SK-N-SH treated with all-trans-retinoic acid at 6 μM for 48 hours (cell line): ENCODE results near the gene ADAM11.

ENCODE experiments used
- ARNTL ChIP-seq: fragments of 450-650 bp; formaldehyde crosslinking; IDR thresholded peaks from 2 replicates; pipeline ENCODE4 v1.5.0; 2020; ENCODE audit warnings: low read depth, mild to moderate bottlenecking, moderate library complexity, borderline replicate concordance
- GLIS3 ChIP-seq: fragments of 250-450 bp; sonication (Bioruptor Pico); IDR thresholded peaks from 2 replicates; pipeline ENCODE4 v1.5.0; 2020; ENCODE audit warnings: mild to moderate bottlenecking, moderate library complexity
- RARB ChIP-seq: fragments of 250-450 bp; sonication (Bioruptor Pico); IDR thresholded peaks from 2 replicates; pipeline ENCODE4 v1.8.0; 2021; ENCODE audit warnings: mild to moderate bottlenecking, moderate library complexity
- TCF4 ChIP-seq: fragments of 250-450 bp; sonication (Bioruptor Pico); IDR thresholded peaks from 2 replicates; pipeline ENCODE4 v1.8.0; 2021; ENCODE audit warnings: mild to moderate bottlenecking, moderate library complexity, borderline replicate concordance
- TOX ChIP-seq: fragments of 250-450 bp; sonication (Bioruptor Pico); IDR thresholded peaks from 2 replicates; pipeline ENCODE4 v1.8.0; 2021; ENCODE audit warnings: mild to moderate bottlenecking, moderate library complexity, borderline replicate concordance
- TSHZ2 ChIP-seq: fragments of 250-450 bp; sonication (Bioruptor Pico); IDR thresholded peaks from 2 replicates; pipeline ENCODE4 v1.5.0; 2020; ENCODE audit warnings: mild to moderate bottlenecking, moderate library complexity
- ZFP3 ChIP-seq: fragments of 250-450 bp; sonication (Bioruptor Pico); IDR thresholded peaks from 2 replicates; pipeline ENCODE4 v1.5.0; 2020; ENCODE audit warnings: mild to moderate bottlenecking, moderate library complexity

GRCh38 chr17:44772308-44773045, 13.7 kb downstream of the ADAM11 start:
- TF ChIP-seq ARNTL (CRISPR knock-in tag) (no peak), RARB (CRISPR knock-in tag) (no peak), TOX (no peak), TCF4 (CRISPR knock-in tag) (no peak), GLIS3 (no peak), TSHZ2 (no peak), ZFP3 (no peak)
